ENCODE data around the gene SCCPDH.

- no peak for TF ChIP-seq POLR2A (IDR thresholded peaks at IDR 0.05)
- TF ChIP-seq CTCF (IDR thresholded peaks at IDR 0.05): no peak
These were observed 66.6 kb downstream of the SCCPDH start for GRCh38 chr1:246790833-246791232.
